SK-N-SH (cell line): ENCODE data around the gene MAU2.

Source experiments
- EZH2phosphoT487 ChIP-seq: fragments of 200-600 bp; sonication (generic); IDR thresholded peaks from 2 replicates; pipeline ENCODE4 v1.6.1; 2017; ENCODE audit warnings: low read depth, mixed run types, mild to moderate bottlenecking, antibody characterized with exemption, moderate library complexity, borderline replicate concordance
- FOXM1 ChIP-seq: IDR thresholded peaks from 2 replicates; pipeline ENCODE4 v1.4.0; 2012; ENCODE audit warnings: low read depth, mild to moderate bottlenecking
- POLR2AphosphoS5 ChIP-seq: IDR thresholded peaks from 2 replicates; pipeline ENCODE4 v1.6.1; 2012; ENCODE audit warnings: low read depth, low read length
- RAD21 ChIP-seq: IDR thresholded peaks from 2 replicates; pipeline ENCODE4 v1.6.1; 2012; ENCODE audit warnings: mild to moderate bottlenecking, low read length
- RCOR1 ChIP-seq: fragments of 150-350 bp; IDR thresholded peaks from 2 replicates; pipeline ENCODE4 v1.6.1; 2017; ENCODE audit warnings: antibody characterized with exemption, low read length
- SMC3 ChIP-seq: IDR thresholded peaks from 2 replicates; pipeline ENCODE4 v1.6.1; 2012; ENCODE audit warnings: low read depth, low read length, improper control_type of control experiment
- ZBTB33 ChIP-seq: IDR thresholded peaks from 2 replicates; pipeline ENCODE4 v1.4.0; 2012; ENCODE audit warnings: low read depth, borderline replicate concordance
- TF ChIP-seq, protein P1 (sequence below): fragments of 200-600 bp; sonication (generic); IDR thresholded peaks from 2 replicates; pipeline ENCODE4 v1.6.1; 2017; ENCODE audit warnings: antibody characterized with exemption, mild to moderate bottlenecking, moderate library complexity
- TF ChIP-seq, protein P2 (sequence below): IDR thresholded peaks from 2 replicates; pipeline ENCODE4; 2012
- TF ChIP-seq, protein P3 (sequence below): IDR thresholded peaks from 2 replicates; pipeline ENCODE4 v1.6.1; 2012; ENCODE audit warnings: mild to moderate bottlenecking, low read depth, low read length, moderate library complexity
- TF ChIP-seq, protein P4 (sequence below): fragments of 150-350 bp; IDR thresholded peaks from 2 replicates; pipeline ENCODE4 v1.6.1; 2017; ENCODE audit warnings: antibody characterized with exemption, low read length, low read depth, borderline replicate concordance
- TF ChIP-seq, protein P5 (sequence below): IDR thresholded peaks from 2 replicates; pipeline ENCODE4 v1.4.0; 2012; ENCODE audit warnings: low read depth

GRCh38 chr19:19327672-19328071 lies 7.0 kb downstream of the MAU2 start:
- TF ChIP-seq ZBTB33 (no peak), FOXM1 (no peak), POLR2AphosphoS5 (no peak), SMC3 (no peak), EZH2phosphoT487 (no peak), RCOR1 (no peak), RAD21 (no peak)
- TF ChIP-seq, protein P1, sequence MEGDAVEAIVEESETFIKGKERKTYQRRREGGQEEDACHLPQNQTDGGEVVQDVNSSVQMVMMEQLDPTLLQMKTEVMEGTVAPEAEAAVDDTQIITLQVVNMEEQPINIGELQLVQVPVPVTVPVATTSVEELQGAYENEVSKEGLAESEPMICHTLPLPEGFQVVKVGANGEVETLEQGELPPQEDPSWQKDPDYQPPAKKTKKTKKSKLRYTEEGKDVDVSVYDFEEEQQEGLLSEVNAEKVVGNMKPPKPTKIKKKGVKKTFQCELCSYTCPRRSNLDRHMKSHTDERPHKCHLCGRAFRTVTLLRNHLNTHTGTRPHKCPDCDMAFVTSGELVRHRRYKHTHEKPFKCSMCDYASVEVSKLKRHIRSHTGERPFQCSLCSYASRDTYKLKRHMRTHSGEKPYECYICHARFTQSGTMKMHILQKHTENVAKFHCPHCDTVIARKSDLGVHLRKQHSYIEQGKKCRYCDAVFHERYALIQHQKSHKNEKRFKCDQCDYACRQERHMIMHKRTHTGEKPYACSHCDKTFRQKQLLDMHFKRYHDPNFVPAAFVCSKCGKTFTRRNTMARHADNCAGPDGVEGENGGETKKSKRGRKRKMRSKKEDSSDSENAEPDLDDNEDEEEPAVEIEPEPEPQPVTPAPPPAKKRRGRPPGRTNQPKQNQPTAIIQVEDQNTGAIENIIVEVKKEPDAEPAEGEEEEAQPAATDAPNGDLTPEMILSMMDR: no peak
- TF ChIP-seq, protein P2, sequence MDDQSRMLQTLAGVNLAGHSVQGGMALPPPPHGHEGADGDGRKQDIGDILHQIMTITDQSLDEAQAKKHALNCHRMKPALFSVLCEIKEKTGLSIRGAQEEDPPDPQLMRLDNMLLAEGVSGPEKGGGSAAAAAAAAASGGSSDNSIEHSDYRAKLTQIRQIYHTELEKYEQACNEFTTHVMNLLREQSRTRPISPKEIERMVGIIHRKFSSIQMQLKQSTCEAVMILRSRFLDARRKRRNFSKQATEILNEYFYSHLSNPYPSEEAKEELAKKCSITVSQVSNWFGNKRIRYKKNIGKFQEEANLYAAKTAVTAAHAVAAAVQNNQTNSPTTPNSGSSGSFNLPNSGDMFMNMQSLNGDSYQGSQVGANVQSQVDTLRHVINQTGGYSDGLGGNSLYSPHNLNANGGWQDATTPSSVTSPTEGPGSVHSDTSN: no peak
- TF ChIP-seq, protein P3, sequence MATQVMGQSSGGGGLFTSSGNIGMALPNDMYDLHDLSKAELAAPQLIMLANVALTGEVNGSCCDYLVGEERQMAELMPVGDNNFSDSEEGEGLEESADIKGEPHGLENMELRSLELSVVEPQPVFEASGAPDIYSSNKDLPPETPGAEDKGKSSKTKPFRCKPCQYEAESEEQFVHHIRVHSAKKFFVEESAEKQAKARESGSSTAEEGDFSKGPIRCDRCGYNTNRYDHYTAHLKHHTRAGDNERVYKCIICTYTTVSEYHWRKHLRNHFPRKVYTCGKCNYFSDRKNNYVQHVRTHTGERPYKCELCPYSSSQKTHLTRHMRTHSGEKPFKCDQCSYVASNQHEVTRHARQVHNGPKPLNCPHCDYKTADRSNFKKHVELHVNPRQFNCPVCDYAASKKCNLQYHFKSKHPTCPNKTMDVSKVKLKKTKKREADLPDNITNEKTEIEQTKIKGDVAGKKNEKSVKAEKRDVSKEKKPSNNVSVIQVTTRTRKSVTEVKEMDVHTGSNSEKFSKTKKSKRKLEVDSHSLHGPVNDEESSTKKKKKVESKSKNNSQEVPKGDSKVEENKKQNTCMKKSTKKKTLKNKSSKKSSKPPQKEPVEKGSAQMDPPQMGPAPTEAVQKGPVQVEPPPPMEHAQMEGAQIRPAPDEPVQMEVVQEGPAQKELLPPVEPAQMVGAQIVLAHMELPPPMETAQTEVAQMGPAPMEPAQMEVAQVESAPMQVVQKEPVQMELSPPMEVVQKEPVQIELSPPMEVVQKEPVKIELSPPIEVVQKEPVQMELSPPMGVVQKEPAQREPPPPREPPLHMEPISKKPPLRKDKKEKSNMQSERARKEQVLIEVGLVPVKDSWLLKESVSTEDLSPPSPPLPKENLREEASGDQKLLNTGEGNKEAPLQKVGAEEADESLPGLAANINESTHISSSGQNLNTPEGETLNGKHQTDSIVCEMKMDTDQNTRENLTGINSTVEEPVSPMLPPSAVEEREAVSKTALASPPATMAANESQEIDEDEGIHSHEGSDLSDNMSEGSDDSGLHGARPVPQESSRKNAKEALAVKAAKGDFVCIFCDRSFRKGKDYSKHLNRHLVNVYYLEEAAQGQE: no peak
- TF ChIP-seq, protein P4, sequence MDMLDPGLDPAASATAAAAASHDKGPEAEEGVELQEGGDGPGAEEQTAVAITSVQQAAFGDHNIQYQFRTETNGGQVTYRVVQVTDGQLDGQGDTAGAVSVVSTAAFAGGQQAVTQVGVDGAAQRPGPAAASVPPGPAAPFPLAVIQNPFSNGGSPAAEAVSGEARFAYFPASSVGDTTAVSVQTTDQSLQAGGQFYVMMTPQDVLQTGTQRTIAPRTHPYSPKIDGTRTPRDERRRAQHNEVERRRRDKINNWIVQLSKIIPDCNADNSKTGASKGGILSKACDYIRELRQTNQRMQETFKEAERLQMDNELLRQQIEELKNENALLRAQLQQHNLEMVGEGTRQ: no peak
- TF ChIP-seq, protein P5, sequence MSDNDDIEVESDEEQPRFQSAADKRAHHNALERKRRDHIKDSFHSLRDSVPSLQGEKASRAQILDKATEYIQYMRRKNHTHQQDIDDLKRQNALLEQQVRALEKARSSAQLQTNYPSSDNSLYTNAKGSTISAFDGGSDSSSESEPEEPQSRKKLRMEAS: no peak
